Chondrocyte (in vitro differentiated cells): ENCODE data around the gene FMNL3. TPM values are rescaled to one million over a fixed set of nuclear protein-coding genes. Genes with fewer than 3 reads are reported as not detected.

Source experiments
- DNase-seq: peaks from one replicate; pipeline ENCODE4 v3.0.0; 2021; ENCODE audit warnings: mixed read lengths, low spot score
- H3K27ac Mint-ChIP-seq: one replicate; pipeline ENCODE4 v1.8.0; 2021; ENCODE audit warnings: mild to moderate bottlenecking, moderate library complexity, mixed read lengths; ENCODE audit not compliant: unreplicated experiment
- H3K27me3 Mint-ChIP-seq: 2 replicates; pipeline ENCODE4 v1.8.0; 2021; ENCODE audit warnings: low read depth, mixed read lengths
- H3K36me3 Mint-ChIP-seq: 2 replicates; pipeline ENCODE4 v1.8.0; 2021; ENCODE audit warnings: low read depth, mixed read lengths
- H3K4me1 Mint-ChIP-seq: 2 replicates; pipeline ENCODE4 v1.8.0; 2021; ENCODE audit warnings: low read depth, mild to moderate bottlenecking, mixed read lengths
- H3K4me3 Mint-ChIP-seq: one replicate; pipeline ENCODE4 v1.8.0; 2021; ENCODE audit warnings: mild to moderate bottlenecking, moderate library complexity, mixed read lengths; ENCODE audit not compliant: unreplicated experiment
- H3K9me3 Mint-ChIP-seq: 2 replicates; pipeline ENCODE4 v1.8.0; 2021; ENCODE audit warnings: low read depth, mixed read lengths
- CTCF ChIP-seq: fragments of 200-600 bp; sonication (generic); IDR thresholded peaks from 2 replicates; pipeline ENCODE4 v1.5.0; 2021; ENCODE audit warnings: antibody characterized with exemption, mild to moderate bottlenecking, moderate library complexity
- total RNA-seq: library from RNA; stranded (reverse); gene quantifications from 3 replicates; pipeline ENCODE4 v1.2.1, GENCODE V29; 2021

The FMNL3 gene
- total RNA-seq, 1 donor from 2014 or later = 55.6 TPM

- TF ChIP-seq CTCF = no peak
- Mint-ChIP-seq H3K9me3 (no peaks in the 10 kb centered on the region), H3K27ac (no peak overlapping the region), H3K4me3 (no peak overlapping the region), H3K4me1 (peaks cover 36% of the 10 kb centered on the region), H3K36me3 (no peaks in the 10 kb centered on the region), H3K27me3 (no peaks in the 10 kb centered on the region)
- DNase-seq = no peak
These were observed 17.4 kb downstream of the FMNL3 start for GRCh38 chr12:49689785-49690184.

DNA sequence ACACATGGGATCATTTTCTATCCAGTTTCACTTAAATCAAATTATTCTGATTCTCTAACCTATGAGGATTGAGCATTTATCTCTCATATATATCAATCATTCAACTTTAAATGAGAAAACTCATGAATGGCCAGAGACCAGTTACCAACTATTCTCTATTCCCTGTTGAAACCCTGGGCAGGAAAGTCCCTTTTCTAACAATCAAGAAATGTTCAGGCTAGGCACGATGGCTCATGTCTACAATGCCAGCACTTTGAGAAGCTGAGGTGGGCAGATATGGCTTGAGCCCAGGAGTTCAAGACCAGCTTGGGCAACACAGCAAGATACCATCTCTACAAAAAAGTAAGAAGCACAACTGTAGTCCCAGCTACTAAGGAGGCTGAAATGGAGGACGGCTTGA lies 18.0 kb downstream of the FMNL3 start:
- no peak for TF ChIP-seq CTCF
- Mint-ChIP-seq H3K4me1 (peaks cover 39% of the 10 kb centered on the region), H3K4me3 (no peak overlapping the region), H3K36me3 (no peaks in the 10 kb centered on the region), H3K9me3 (no peaks in the 10 kb centered on the region), H3K27me3 (no peaks in the 10 kb centered on the region), H3K27ac (no peak overlapping the region)
- no peak for DNase-seq

GRCh38 chr12:49687941-49688340 lies 19.3 kb downstream of the FMNL3 start:
- Mint-ChIP-seq H3K27me3 (no peaks in the 10 kb centered on the region), H3K9me3 (no peaks in the 10 kb centered on the region), H3K4me3 (no peak overlapping the region), H3K27ac (no peak overlapping the region), H3K36me3 (no peaks in the 10 kb centered on the region), H3K4me1 (peaks cover 46% of the 10 kb centered on the region)
- DNase-seq = no peak
- no peak for TF ChIP-seq CTCF

DNA sequence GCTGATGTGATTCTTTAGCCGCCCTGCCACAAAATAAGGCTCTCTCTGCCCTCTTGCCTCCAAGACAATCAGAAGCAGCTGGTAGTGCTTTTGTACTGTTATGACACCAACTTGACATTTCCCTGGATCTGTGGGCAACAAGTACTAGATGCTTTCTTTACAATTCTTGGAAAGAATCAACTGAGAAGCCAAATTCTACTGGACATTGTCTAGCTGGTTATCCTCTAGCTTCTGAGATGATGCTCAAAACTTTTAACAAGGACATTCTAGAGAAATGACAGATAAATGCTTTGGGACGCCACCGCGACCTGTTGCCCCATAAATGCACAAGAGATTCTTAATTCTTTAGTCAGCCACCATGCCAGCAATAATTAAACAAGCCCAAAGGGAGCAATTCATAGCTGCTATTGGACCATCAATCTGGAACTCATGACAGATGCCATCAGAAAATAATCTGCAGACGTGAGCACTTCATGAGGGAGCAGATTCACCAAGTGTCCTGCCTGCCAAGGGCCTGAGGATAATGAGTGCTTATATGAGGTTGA lies 22.8 kb downstream of the FMNL3 start:
- no peaks in the 10 kb centered on the region for H3K36me3 Mint-ChIP-seq

DNA sequence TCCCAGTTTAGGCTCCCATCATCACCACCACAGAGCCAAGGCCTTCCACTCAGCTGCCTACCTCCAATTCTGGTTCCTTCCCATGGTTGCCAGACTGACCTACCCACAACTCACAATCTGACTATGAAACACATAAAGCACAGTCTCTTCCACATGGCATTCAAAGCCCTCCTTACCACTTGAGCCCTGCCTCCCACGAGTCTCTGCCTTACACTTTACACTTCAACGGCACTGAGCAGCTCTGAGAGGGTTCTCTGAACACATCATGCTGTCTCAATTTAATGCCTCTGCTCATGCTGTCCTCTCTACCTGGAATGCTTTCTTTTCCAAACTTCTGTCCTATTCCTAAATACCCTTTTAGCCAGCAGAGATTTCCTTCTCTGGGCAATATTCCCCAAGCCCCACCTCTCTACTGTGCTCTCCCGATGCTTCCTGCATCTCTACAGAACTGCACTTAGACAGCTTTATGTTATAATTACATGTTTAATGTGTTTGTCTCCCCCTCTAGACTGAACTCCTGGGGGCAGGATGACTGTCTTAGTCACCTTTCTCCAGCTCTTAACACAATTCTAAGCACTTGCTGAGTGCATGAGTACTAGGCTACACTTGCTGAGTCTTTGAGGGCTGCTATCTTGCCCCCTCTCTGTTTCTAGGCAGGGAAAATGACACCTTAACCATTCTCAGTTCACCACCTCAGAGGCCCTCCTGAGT lies 23.5 kb downstream of the FMNL3 start:
- TF ChIP-seq CTCF = no peak
- Mint-ChIP-seq H3K27ac (no peak overlapping the region), H3K4me3 (no peak overlapping the region), H3K9me3 (no peaks in the 10 kb centered on the region), H3K27me3 (no peaks in the 10 kb centered on the region), H3K36me3 (no peaks in the 10 kb centered on the region), H3K4me1 (peaks cover 48% of the 10 kb centered on the region)
- no peak for DNase-seq

More for the DNA sequence above, 22.8 kb downstream of the FMNL3 start:
- Mint-ChIP-seq H3K4me3 (no peak overlapping the region), H3K27ac (no peak overlapping the region), H3K9me3 (no peaks in the 10 kb centered on the region), H3K4me1 (peaks cover 43% of the 10 kb centered on the region), H3K27me3 (no peaks in the 10 kb centered on the region)
- DNase-seq = no peak
- no peak for TF ChIP-seq CTCF
